SK-N-SH (cell line): ENCODE data around the gene IMMT. TPM values are rescaled to one million over a fixed set of nuclear protein-coding genes. Genes with fewer than 3 reads are reported as not detected.

Experiments used
- CTCF ChIA-PET: fragments of 300-600, 350-600 bp; formaldehyde crosslinking; extraction: SDS; loops from one replicate; lab custom pipeline; 2021; lab: Yijun Ruan, JAX
- POLR2A ChIA-PET: fragments of 350-600 bp; sonication (Branson Sonifier 250); formaldehyde crosslinking; extraction: SDS; loops from one replicate; lab custom pipeline; 2020; ENCODE audit warnings: antibody characterized with exemption, inconsistent platforms; lab: Yijun Ruan, JAX
- DNase-seq: peaks from one replicate; pipeline ENCODE4 v3.0.0; 2012
- H2AFZ ChIP-seq: fragments of 200-600 bp; sonication (generic); 2 replicates; pipeline ENCODE4 v1.8.1; 2016; ENCODE audit warnings: antibody characterized with exemption, mild to moderate bottlenecking, low read depth
- H3F3A ChIP-seq: fragments of 200-600 bp; sonication (generic); replicated peaks from 2 replicates; pipeline ENCODE3; 2016; ENCODE audit warnings: antibody characterized with exemption, mild to moderate bottlenecking; ENCODE audit not compliant: insufficient read depth
- H3K27ac ChIP-seq, 2 experiments: fragments of 200-500 bp in 1 of 2; fragments of 200-600 bp in 1 of 2; sonication (Bioruptor generic) in 1 of 2; sonication (generic), shearing (Covaris generic) in 1 of 2; 2 replicates each; pipeline versions ENCODE4 v1.5.1 to v1.6.1; 2014 to 2016; ENCODE audit warnings: low read depth in 2 of 2, inconsistent platforms in 1 of 2, low read length in 1 of 2, mild to moderate bottlenecking in 1 of 2, mixed read lengths in 1 of 2
- H3K27me3 ChIP-seq: fragments of 200-600 bp; sonication (generic), shearing (Covaris generic); 2 replicates; pipeline ENCODE4 v1.6.1; 2016; ENCODE audit warnings: mixed run types; ENCODE audit not compliant: insufficient read depth
- H3K36me3 ChIP-seq, 2 experiments: fragments of 200-500 bp in 1 of 2; fragments of 200-600 bp in 1 of 2; sonication (Bioruptor generic) in 1 of 2; sonication (generic) in 1 of 2; replicated peaks in 1 of 2; 2 replicates each; pipeline versions ENCODE3 to v1.5.1; 2014 to 2016; ENCODE audit warnings: low read length in 1 of 2, mild to moderate bottlenecking in 1 of 2; ENCODE audit not compliant: insufficient read depth in 2 of 2, control insufficient read depth in 1 of 2
- H3K4me1 ChIP-seq, 2 experiments: fragments of 200-500 bp in 1 of 2; fragments of 200-600 bp in 1 of 2; sonication (Bioruptor generic) in 1 of 2; sonication (generic), shearing (Covaris generic) in 1 of 2; 2 replicates each; pipeline versions ENCODE4 v1.5.1 to v1.6.1; 2014 to 2016; ENCODE audit warnings: low read depth in 1 of 2, low read length in 1 of 2, mixed run types in 1 of 2; ENCODE audit not compliant: insufficient read depth in 2 of 2, control insufficient read depth in 1 of 2
- H3K4me2 ChIP-seq: fragments of 200-600 bp; sonication (generic), shearing (Covaris generic); 2 replicates; pipeline ENCODE4 v1.6.1; 2017; ENCODE audit warnings: mixed run types
- H3K4me3 ChIP-seq, 2 experiments: fragments of 200-500 bp in 1 of 2; fragments of 200-600 bp in 1 of 2; sonication (Bioruptor generic) in 1 of 2; sonication (generic), shearing (Covaris generic) in 1 of 2; 2 replicates each; pipeline versions ENCODE4 v1.5.1 to v1.8.1; 2014 to 2016; ENCODE audit warnings: low read depth in 2 of 2, inconsistent platforms in 1 of 2, low read length in 1 of 2, mild to moderate bottlenecking in 1 of 2, mixed read lengths in 1 of 2, moderate library complexity in 1 of 2
- H3K79me2 ChIP-seq: fragments of 200-600 bp; sonication (generic); 2 replicates; pipeline ENCODE4 v1.8.1; 2017; ENCODE audit warnings: mild to moderate bottlenecking; ENCODE audit not compliant: insufficient read depth
- H3K9ac ChIP-seq: fragments of 200-600 bp; sonication (generic); 2 replicates; pipeline ENCODE4 v1.6.1; 2017; ENCODE audit warnings: mixed run types
- H3K9me2 ChIP-seq: fragments of 200-600 bp; sonication (generic); 2 replicates; pipeline ENCODE4 v1.6.1; 2017; ENCODE audit warnings: mixed run types
- H3K9me3 ChIP-seq: fragments of 200-600 bp; sonication (generic); 2 replicates; pipeline ENCODE4 v1.6.1; 2017; ENCODE audit warnings: mixed run types, mild to moderate bottlenecking, moderate library complexity
- H4K20me1 ChIP-seq: fragments of 200-600 bp; sonication (generic); 2 replicates; pipeline ENCODE4 v1.6.1; 2017; ENCODE audit warnings: mild to moderate bottlenecking, mixed run types; ENCODE audit not compliant: insufficient read depth
- CHD2 ChIP-seq: fragments of 150-350 bp; IDR thresholded peaks from 2 replicates; pipeline ENCODE4 v1.6.1; 2018; ENCODE audit warnings: low read length; ENCODE audit not compliant: partially characterized antibody
- ELF1 ChIP-seq: IDR thresholded peaks from 2 replicates; pipeline ENCODE4 v1.4.0; 2012
- EP300 ChIP-seq, 2 experiments: IDR thresholded peaks; 2 replicates each; pipeline versions ENCODE4 v1.4.0 to v1.6.1; 2012; ENCODE audit warnings: borderline replicate concordance in 1 of 2, low read depth in 1 of 2, low read length in 1 of 2
- FOSL2 ChIP-seq: IDR thresholded peaks from 2 replicates; pipeline ENCODE4 v1.4.0; 2012; ENCODE audit warnings: low read depth, mild to moderate bottlenecking, moderate library complexity, borderline replicate concordance
- FOXM1 ChIP-seq: IDR thresholded peaks from 2 replicates; pipeline ENCODE4 v1.4.0; 2012; ENCODE audit warnings: low read depth, mild to moderate bottlenecking
- GATA2 ChIP-seq: sonication (generic); formaldehyde crosslinking; IDR thresholded peaks from 2 replicates; pipeline ENCODE4 v1.5.0; 2020; ENCODE audit warnings: mild to moderate bottlenecking, missing genetic modification reagents
- IRF3 ChIP-seq: fragments of 150-350 bp; IDR thresholded peaks from 2 replicates; pipeline ENCODE4 v1.6.1; 2016; ENCODE audit warnings: mild to moderate bottlenecking, low read depth, low read length
- MAX ChIP-seq: IDR thresholded peaks from 2 replicates; pipeline ENCODE4 v1.4.0; 2012; ENCODE audit warnings: low read depth
- MXI1 ChIP-seq: IDR thresholded peaks from 2 replicates; pipeline ENCODE4 v1.6.1; 2012; ENCODE audit warnings: mild to moderate bottlenecking, low read depth, low read length, improper control_type of control experiment
- PBX3 ChIP-seq: IDR thresholded peaks from 2 replicates; pipeline ENCODE4; 2012
- RAD21 ChIP-seq: IDR thresholded peaks from 2 replicates; pipeline ENCODE4 v1.6.1; 2012; ENCODE audit warnings: mild to moderate bottlenecking, low read length
- RCOR1 ChIP-seq: fragments of 150-350 bp; IDR thresholded peaks from 2 replicates; pipeline ENCODE4 v1.6.1; 2017; ENCODE audit warnings: antibody characterized with exemption, low read length
- RXRA ChIP-seq: IDR thresholded peaks from 2 replicates; pipeline ENCODE4 v1.4.0; 2012; ENCODE audit warnings: low read depth, mild to moderate bottlenecking, borderline replicate concordance
- TEAD4 ChIP-seq: IDR thresholded peaks from 2 replicates; pipeline ENCODE4 v1.4.0; 2012; ENCODE audit warnings: mild to moderate bottlenecking, borderline replicate concordance; ENCODE audit not compliant: insufficient read depth
- WGBS: methylation state at CpG from one replicate; pipeline ENCODE4 v1.1.6; 2017; ENCODE audit warnings: low lambda C conversion rate; 5-methylcytosine and 5-hydroxymethylcytosine counted together
- polyA plus RNA-seq, 3 experiments: library from polyadenylated mRNA; depleted of rRNA; stranded (reverse); fragments of >200 nt; gene quantifications; 2 replicates each; pipeline ENCODE4 v1.2.3, GENCODE V29; 2012
- TF ChIP-seq, protein P1 (sequence below): IDR thresholded peaks from 2 replicates; pipeline ENCODE4 v1.4.0; 2012; ENCODE audit warnings: low read depth, borderline replicate concordance

Gene IMMT
- polyA plus RNA-seq, 1 of the 3 experiments (the other 2 are of a cell fraction): 36.3 TPM

DNA sequence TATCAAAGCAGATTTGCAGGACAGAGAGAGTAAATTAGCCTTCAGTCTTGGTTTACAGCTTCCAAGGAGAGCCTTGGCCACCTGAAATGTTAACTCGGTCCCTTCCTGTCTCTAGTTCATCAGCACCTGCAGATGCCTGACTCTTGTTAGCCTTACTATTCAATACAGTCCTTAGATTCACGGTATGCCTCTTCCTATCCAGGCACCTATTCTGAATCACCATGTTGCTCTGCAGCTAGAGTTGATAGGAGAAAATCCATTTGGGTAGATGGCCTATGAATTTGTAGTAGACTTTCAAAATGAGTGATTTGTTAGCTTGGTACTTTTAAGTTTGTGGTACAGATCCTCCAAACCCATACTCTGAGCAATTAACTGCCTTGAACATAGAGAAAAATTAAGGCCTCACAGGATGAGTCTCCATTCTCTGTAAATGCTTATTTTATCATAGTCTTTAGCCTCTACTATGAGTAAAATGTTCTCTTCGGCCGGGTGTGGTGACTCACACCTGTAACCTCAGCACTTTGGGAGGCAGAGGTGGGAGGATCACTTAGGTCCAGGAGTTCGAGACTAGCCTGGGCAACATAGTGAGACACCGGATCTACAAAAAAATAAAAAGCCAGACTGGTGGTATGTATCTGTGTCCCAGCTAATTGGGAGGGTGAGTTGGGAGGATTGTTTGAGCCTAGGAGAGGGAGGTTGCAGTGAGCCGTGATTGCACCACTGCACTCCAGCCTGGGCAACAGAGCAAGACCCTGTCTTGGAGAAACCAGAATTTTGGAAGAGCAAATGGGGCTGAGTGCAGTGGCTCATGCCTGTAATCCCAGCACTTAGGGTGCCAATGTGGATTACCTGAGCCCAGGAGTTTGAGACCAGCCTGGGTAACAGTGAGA is 56.3 kb downstream of the IMMT start:
- Histone ChIP-seq H3K4me3 (no peak overlapping the region), H3K9me3 (no peaks in the 10 kb centered on the region), H3K4me1 (no peaks in the 10 kb centered on the region), H3K27me3 (no peaks in the 10 kb centered on the region)
- TF ChIP-seq MXI1 (no peak), PBX3 (no peak), FOSL2 (no peak), FOXM1 (no peak), RCOR1 (no peak), MAX (no peak), ELF1 (no peak), GATA2 (CRISPR knock-in tag) (no peak), TEAD4 (no peak), CHD2 (no peak), RXRA (no peak), RAD21 (no peak), EP300 (IDR thresholded peaks at IDR 0.05; ENCODE audit: borderline replicate concordance in 1 of 2, low read depth in 1 of 2, low read length in 1 of 2) (no peak), IRF3 (no peak)
- TF ChIP-seq, protein P1, sequence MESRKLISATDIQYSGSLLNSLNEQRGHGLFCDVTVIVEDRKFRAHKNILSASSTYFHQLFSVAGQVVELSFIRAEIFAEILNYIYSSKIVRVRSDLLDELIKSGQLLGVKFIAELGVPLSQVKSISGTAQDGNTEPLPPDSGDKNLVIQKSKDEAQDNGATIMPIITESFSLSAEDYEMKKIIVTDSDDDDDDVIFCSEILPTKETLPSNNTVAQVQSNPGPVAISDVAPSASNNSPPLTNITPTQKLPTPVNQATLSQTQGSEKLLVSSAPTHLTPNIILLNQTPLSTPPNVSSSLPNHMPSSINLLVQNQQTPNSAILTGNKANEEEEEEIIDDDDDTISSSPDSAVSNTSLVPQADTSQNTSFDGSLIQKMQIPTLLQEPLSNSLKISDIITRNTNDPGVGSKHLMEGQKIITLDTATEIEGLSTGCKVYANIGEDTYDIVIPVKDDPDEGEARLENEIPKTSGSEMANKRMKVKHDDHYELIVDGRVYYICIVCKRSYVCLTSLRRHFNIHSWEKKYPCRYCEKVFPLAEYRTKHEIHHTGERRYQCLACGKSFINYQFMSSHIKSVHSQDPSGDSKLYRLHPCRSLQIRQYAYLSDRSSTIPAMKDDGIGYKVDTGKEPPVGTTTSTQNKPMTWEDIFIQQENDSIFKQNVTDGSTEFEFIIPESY: no peak
- TF ChIP-seq, all 33 proteins: peak for 0
- 96% methylated on average over 7 of the region's 7 CpGs for WGBS
- no peak overlapping the region for H3K27ac ChIP-seq
- no peaks in the 10 kb centered on the region for H3K79me2 ChIP-seq
- DNase-seq: no peak
- no peak overlapping the region for H3K9ac ChIP-seq
- CTCF ChIA-PET: interaction anchor here (0.5 kb wide), 1 partner anchor 11 kb away, joined by 3 read pairs; no protein-coding TSS in a partner anchor
- no peak overlapping the region for H3K4me2 ChIP-seq
- H2AFZ ChIP-seq: no peak overlapping the region
- no peaks in the 10 kb centered on the region for H4K20me1 ChIP-seq
- no peaks in the 10 kb centered on the region for H3K9me2 ChIP-seq
- H3K36me3 ChIP-seq: peaks cover 83 to 90% of the 10 kb centered on the region in 2 experiments
- POLR2A ChIA-PET: interaction anchor here (0.6 kb wide), 1 partner anchor 48 kb away, joined by 6 read pairs; no protein-coding TSS in a partner anchor
- H3F3A ChIP-seq: peaks cover 22% of the 10 kb centered on the region
